ENCODE measurements around the gene GMPS. TPM values are rescaled to one million over a fixed set of nuclear protein-coding genes. Genes with fewer than 3 reads are reported as not detected.
A peak's percentile ranks its signal among the peaks of the same experiment; 100 is the strongest.

Gene GMPS
- total RNA-seq, 1 donor from 2014 or later = 29.2 TPM

GRCh38 chr3:155919728-155920127 is 49.3 kb downstream of the GMPS start:
- intact Hi-C loops (cut with DNase I) = no loop called here
- H3K27ac ChIP-seq = no peak overlapping the region
- H3K4me3 ChIP-seq = no peak overlapping the region
- no peaks in the 10 kb centered on the region for H3K9me3 ChIP-seq
- H3K4me1 ChIP-seq = no peaks in the 10 kb centered on the region
- no peaks in the 10 kb centered on the region for H3K27me3 ChIP-seq
- TF ChIP-seq POLR2AphosphoS5 (IDR thresholded peaks at IDR 0.05; ENCODE audit: insufficient read depth in 1 of 2, low read depth in 1 of 2) (peak in 1 of 2 donors; percentile 14), POLR2A (IDR thresholded peaks at IDR 0.05) (no peak)
- peaks cover 5 to 35% of the 10 kb centered on the region in 2 donors for H3K36me3 ChIP-seq
- no peak for DNase-seq (ENCODE audit: extremely low spot score in 2 of 2)

GRCh38 chr3:155921486-155921885 is 51.0 kb downstream of the GMPS start:
- no peak overlapping the region for H3K4me3 ChIP-seq
- no peak overlapping the region for H3K27ac ChIP-seq
- no peak for TF ChIP-seq CTCF (IDR thresholded peaks at IDR 0.05)
- no peak for TF ChIP-seq POLR2AphosphoS5 (IDR thresholded peaks at IDR 0.05; ENCODE audit: insufficient read depth in 1 of 2, low read depth in 1 of 2)
- no peak for TF ChIP-seq POLR2A (IDR thresholded peaks at IDR 0.05)
- H3K9me3 ChIP-seq = no peaks in the 10 kb centered on the region
- DNase-seq (ENCODE audit: extremely low spot score in 2 of 2) = no peak
- intact Hi-C loops (cut with DNase I) = no loop called here
- no peaks in the 10 kb centered on the region for H3K4me1 ChIP-seq
- H3K36me3 ChIP-seq = peaks cover under 1 to 35% of the 10 kb centered on the region in 2 donors
- H3K27me3 ChIP-seq = no peaks in the 10 kb centered on the region

GRCh38 chr3:155934230-155934629 is 63.8 kb downstream of the GMPS start:
- Histone ChIP-seq H3K9me3 (no peaks in the 10 kb centered on the region), H3K27ac (no peak overlapping the region), H3K4me1 (no peaks in the 10 kb centered on the region), H3K27me3 (no peaks in the 10 kb centered on the region), H3K4me3 (no peak overlapping the region), H3K36me3 (peaks cover 0 to 31% of the 10 kb centered on the region in 2 donors)
- intact Hi-C loops (cut with DNase I) = no loop called here
- DNase-seq (ENCODE audit: extremely low spot score in 2 of 2) = no peak
- no peak for TF ChIP-seq CTCF (IDR thresholded peaks at IDR 0.05)
- no peak for TF ChIP-seq POLR2AphosphoS5 (IDR thresholded peaks at IDR 0.05; ENCODE audit: insufficient read depth in 1 of 2, low read depth in 1 of 2)
- TF ChIP-seq POLR2A (IDR thresholded peaks at IDR 0.05) = no peak

- Histone ChIP-seq H3K27me3 (no peaks in the 10 kb centered on the region), H3K9me3 (no peaks in the 10 kb centered on the region), H3K4me3 (no peak overlapping the region), H3K36me3 (peaks cover 3 to 31% of the 10 kb centered on the region in 2 donors), H3K4me1 (no peaks in the 10 kb centered on the region), H3K27ac (no peak overlapping the region)
- DNase-seq (ENCODE audit: extremely low spot score in 2 of 2) = no peak
- intact Hi-C loops (cut with DNase I) = no loop called here
- TF ChIP-seq POLR2AphosphoS5 (IDR thresholded peaks at IDR 0.05; ENCODE audit: insufficient read depth in 1 of 2, low read depth in 1 of 2) = no peak
- TF ChIP-seq POLR2A (IDR thresholded peaks at IDR 0.05) = no peak
- no peak for TF ChIP-seq CTCF (IDR thresholded peaks at IDR 0.05)
These were observed 68.0 kb downstream of the GMPS start for GRCh38 chr3:155938409-155938808.

GRCh38 chr3:155941354-155941753 is 70.9 kb downstream of the GMPS start:
- Histone ChIP-seq H3K4me1 (peaks cover 1% of the 10 kb centered on the region), H3K9me3 (no peaks in the 10 kb centered on the region), H3K36me3 (peaks cover 3 to 18% of the 10 kb centered on the region in 2 donors), H3K27me3 (no peaks in the 10 kb centered on the region), H3K4me3 (no peak overlapping the region), H3K27ac (no peak overlapping the region)
- DNase-seq (ENCODE audit: extremely low spot score in 2 of 2) = no peak
- no peak for TF ChIP-seq POLR2AphosphoS5 (IDR thresholded peaks at IDR 0.05; ENCODE audit: insufficient read depth in 1 of 2, low read depth in 1 of 2)
- TF ChIP-seq POLR2A (IDR thresholded peaks at IDR 0.05) = no peak
- no peak for TF ChIP-seq CTCF (IDR thresholded peaks at IDR 0.05)
- intact Hi-C loops (cut with DNase I) = no loop called here
